Endothelial cell of umbilical vein (primary cell): Measurements from ENCODE around the gene DPP10. TPM values are rescaled to one million over a fixed set of nuclear protein-coding genes. Genes with fewer than 3 reads are reported as not detected.

ENCODE experiments used
- BruUV-seq: library from RNA; stranded (reverse); fragments of 400-500 nt; replicated peaks from 2 replicates; lab custom pipeline; 2021; lab: Mats Ljungman, UMichigan
- CTCF ChIA-PET: fragments of 300-600, 350-600 bp; sonication (Branson Sonifier 250); formaldehyde crosslinking; loops from one replicate; lab custom pipeline; 2021; ENCODE audit warnings: antibody characterized with exemption, inconsistent platforms; lab: Charles Lee
- POLR2A ChIA-PET: fragments of 300-600, 350-600 bp; sonication (Branson Sonifier 250); formaldehyde crosslinking; loops from one replicate; lab custom pipeline; 2021; ENCODE audit warnings: antibody characterized with exemption, inconsistent platforms; lab: Charles Lee
- DNase-seq: peaks from one replicate; pipeline ENCODE4 v3.0.0-alpha.2; 2011; ENCODE audit warnings: low read depth, low spot score
- FAIRE-seq: peaks from 2 replicates; lab custom pipeline; 2011; peaks lifted over from hg19 to GRCh38; lab: Jason Lieb, UNC
- H2AFZ ChIP-seq: 2 replicates; pipeline ENCODE4 v1.6.0; 2012; ENCODE audit warnings: low read depth, low read length, control low read depth, inconsistent platforms
- H3K27ac ChIP-seq: 2 replicates; pipeline ENCODE4 v1.5.1; 2011; ENCODE audit warnings: low read depth, mild to moderate bottlenecking, control low read depth, low read length, moderate library complexity; ENCODE audit not compliant: insufficient read depth
- H3K27me3 ChIP-seq, 2 experiments: 2 replicates each; pipeline versions ENCODE4 v1.6.0 to v1.6.1; 2011; ENCODE audit warnings: low read length in 2 of 2, mixed read lengths in 1 of 2; ENCODE audit not compliant: control insufficient read depth in 2 of 2, insufficient read depth in 2 of 2
- H3K36me3 ChIP-seq, 2 experiments: 2 replicates in 1 of 2; 3 replicates in 1 of 2; pipeline ENCODE4 v1.5.1; 2011; ENCODE audit warnings: low read length in 2 of 2, mild to moderate bottlenecking in 1 of 2, moderate library complexity in 1 of 2; ENCODE audit not compliant: control insufficient read depth in 2 of 2, insufficient read depth in 2 of 2; ENCODE audit errors: extremely low read depth in 1 of 2
- H3K4me1 ChIP-seq: 3 replicates; pipeline ENCODE4 v1.5.1; 2011; ENCODE audit warnings: mild to moderate bottlenecking, low read length; ENCODE audit not compliant: control insufficient read depth, insufficient read depth; ENCODE audit errors: extremely low read depth
- H3K4me2 ChIP-seq: 2 replicates; pipeline ENCODE4 v1.6.1; 2011; ENCODE audit warnings: low read length, control low read depth, mixed read lengths; ENCODE audit not compliant: insufficient read depth
- H3K4me3 ChIP-seq, 3 experiments: fragments of 200-600 bp in 1 of 3; sonication (generic), shearing (Covaris generic) in 1 of 3; replicated peaks in 1 of 3; 2 replicates each; pipeline ENCODE4 v1.5.1; 2011 to 2016; ENCODE audit warnings: control low read depth in 3 of 3, low read length in 3 of 3, mild to moderate bottlenecking in 2 of 3, inconsistent platforms in 1 of 3, low read depth in 1 of 3, moderate library complexity in 1 of 3; ENCODE audit not compliant: insufficient read depth in 1 of 3
- H3K79me2 ChIP-seq: 2 replicates; pipeline ENCODE4 v1.6.0; 2012; ENCODE audit warnings: low read length, inconsistent platforms; ENCODE audit not compliant: control insufficient read depth, insufficient read depth
- H3K9ac ChIP-seq: replicated peaks from 2 replicates; pipeline ENCODE3; 2011; ENCODE audit warnings: low read length, control low read depth; ENCODE audit not compliant: insufficient read depth; ENCODE audit errors: extremely low read depth
- H3K9me1 ChIP-seq: replicated peaks from 3 replicates; pipeline ENCODE4 v1.6.0; 2011; ENCODE audit warnings: mild to moderate bottlenecking, low read length; ENCODE audit not compliant: control insufficient read depth, insufficient read depth; ENCODE audit errors: extremely low read depth
- H3K9me3 ChIP-seq: replicated peaks from 2 replicates; pipeline ENCODE4 v1.5.1; 2012; ENCODE audit warnings: low read length, inconsistent platforms; ENCODE audit not compliant: control insufficient read depth, insufficient read depth
- H4K20me1 ChIP-seq: replicated peaks from 2 replicates; pipeline ENCODE3; 2011; ENCODE audit warnings: mild to moderate bottlenecking, low read length; ENCODE audit not compliant: control insufficient read depth, insufficient read depth; ENCODE audit errors: extremely low read depth
- CTCF ChIP-seq, 2 donors: IDR thresholded peaks; 1 replicate in 1 of 2; 2 replicates in 1 of 2; pipeline ENCODE4 v1.5.1; 2011; ENCODE audit warnings: low read length in 2 of 2, mild to moderate bottlenecking in 2 of 2, moderate library complexity in 2 of 2, control low read depth in 1 of 2, inconsistent platforms in 1 of 2, low read depth in 1 of 2; ENCODE audit not compliant: insufficient read depth in 1 of 2; ENCODE audit errors: extremely low read depth in 1 of 2
- EZH2 ChIP-seq: IDR thresholded peaks from 2 replicates; pipeline ENCODE4 v1.6.1; 2012; ENCODE audit warnings: borderline replicate concordance, low read depth, mild to moderate bottlenecking, moderate library complexity, low read length, inconsistent platforms; ENCODE audit not compliant: severe bottlenecking
- FOS ChIP-seq: IDR thresholded peaks from 2 replicates; pipeline ENCODE4 v1.6.1; 2011; ENCODE audit warnings: mild to moderate bottlenecking, low read length, moderate library complexity, borderline replicate concordance; ENCODE audit not compliant: insufficient read depth
- GATA2 ChIP-seq: IDR thresholded peaks from 2 replicates; pipeline ENCODE4 v1.7.0; 2011; ENCODE audit warnings: low read depth, mild to moderate bottlenecking, moderate library complexity, mixed read lengths, low read length; ENCODE audit not compliant: insufficient read length, insufficient read depth
- JUN ChIP-seq: IDR thresholded peaks from 2 replicates; pipeline ENCODE4 v1.6.1; 2011; ENCODE audit warnings: borderline replicate concordance, low read depth; ENCODE audit not compliant: insufficient read length, insufficient read depth
- MAX ChIP-seq: IDR thresholded peaks from 2 replicates; pipeline ENCODE4 v1.6.1; 2011; ENCODE audit not compliant: insufficient read depth, insufficient read length
- POLR2A ChIP-seq: IDR thresholded peaks from 2 replicates; pipeline ENCODE4 v1.6.1; 2012; ENCODE audit warnings: low read depth, mild to moderate bottlenecking, control low read depth, low read length
- POLR2AphosphoS5 ChIP-seq: IDR thresholded peaks from 2 replicates; pipeline ENCODE4 v1.6.1; 2012; ENCODE audit warnings: low read depth, mild to moderate bottlenecking, control low read depth, low read length, moderate library complexity; ENCODE audit not compliant: insufficient read depth
- dilution Hi-C: fragments of 300-500 bp; cut with MboI; formaldehyde crosslinking; loops from one replicate; pipeline ENCODE4 v1.15.0; 2019; ENCODE audit warnings: low sequenced_read_pairs; ENCODE audit not compliant: extremely low pct_ligation_motif_present
- intact Hi-C: fragments of 100-400 bp; cut with micrococcal nuclease; formaldehyde crosslinking; loops from one replicate; pipeline ENCODE4 v1.10.0; 2022
- polyA plus RNA-seq, 4 experiments: library from polyadenylated mRNA; depleted of rRNA in 3 of 4; stranded (reverse) in 3 of 4; unstranded in 1 of 4; fragments of >200 nt; gene quantifications; 2 replicates each; pipeline versions ENCODE4 v1.2.1 to v1.2.3, GENCODE V29; 2011 to 2012; ENCODE audit warnings: missing spikeins in 1 of 4
- total RNA-seq: library from RNA; stranded (reverse); gene quantifications from 2 replicates; pipeline ENCODE4 v1.2.3, GENCODE V29; 2021

DPP10 gene
- total and polyA plus RNA-seq, 2 donors (not counting 3 experiments of a cell fraction or from before 2014, with no cell fraction given): not detected

- dilution Hi-C loops: no loop called here
- no TSS peak for BruUV-seq
- intact Hi-C loops: no loop called here
These were observed 102.6 kb downstream of the DPP10 start for GRCh38 chr2:114545052-114545451.

More at GRCh38 chr2:114545052-114545451, 102.6 kb downstream of the DPP10 start:
- no peak for TF ChIP-seq MAX
- TF ChIP-seq POLR2A: no peak
- TF ChIP-seq JUN: no peak
- TF ChIP-seq EZH2: no peak
- no peak for TF ChIP-seq POLR2AphosphoS5
- no peak for TF ChIP-seq FOS
- no peak for TF ChIP-seq GATA2
- no peak for TF ChIP-seq CTCF (IDR thresholded peaks at IDR 0.05; ENCODE audit: extremely low read depth in 1 of 2, insufficient read depth in 1 of 2, low read depth in 1 of 2, low read length in 2 of 2)
- no peak overlapping the region for H3K9ac ChIP-seq
- no peaks in the 10 kb centered on the region for H3K27me3 ChIP-seq
- DNase-seq: no peak
- no peak overlapping the region for H2AFZ ChIP-seq
- ChIA-PET POLR2A (no interaction called here), CTCF (no interaction called here)
- H3K27ac ChIP-seq: no peak overlapping the region
- no peak overlapping the region for H3K4me3 ChIP-seq
- H3K4me2 ChIP-seq: no peak overlapping the region
- no peaks in the 10 kb centered on the region for H3K9me1 ChIP-seq
- no peaks in the 10 kb centered on the region for H3K79me2 ChIP-seq
- H4K20me1 ChIP-seq: no peaks in the 10 kb centered on the region
- no peaks in the 10 kb centered on the region for H3K36me3 ChIP-seq
- no peak for FAIRE-seq
- no peaks in the 10 kb centered on the region for H3K4me1 ChIP-seq
- H3K9me3 ChIP-seq: peaks cover under 1% of the 10 kb centered on the region
